HL-60 (cell line): ENCODE results near the gene FARP1.

ENCODE experiments used
- CTCF ChIP-seq: IDR thresholded peaks from one replicate; pipeline ENCODE4 v1.5.1; 2011; ENCODE audit warnings: low read length, control low read depth, inconsistent platforms; ENCODE audit not compliant: insufficient read depth
- POLR2AphosphoS5 ChIP-seq: IDR thresholded peaks from 2 replicates; pipeline ENCODE4 v1.6.1; 2012; ENCODE audit warnings: low read depth
- SPI1 ChIP-seq: IDR thresholded peaks from 2 replicates; pipeline ENCODE4 v1.6.1; 2012; ENCODE audit warnings: low read depth, mild to moderate bottlenecking, borderline replicate concordance

GRCh38 chr13:98198683-98199082 lies 55.8 kb downstream of the FARP1 start:
- TF ChIP-seq CTCF (no peak), SPI1 (no peak), POLR2AphosphoS5 (no peak)
